ENCODE results near the gene NDRG3.

DNA sequence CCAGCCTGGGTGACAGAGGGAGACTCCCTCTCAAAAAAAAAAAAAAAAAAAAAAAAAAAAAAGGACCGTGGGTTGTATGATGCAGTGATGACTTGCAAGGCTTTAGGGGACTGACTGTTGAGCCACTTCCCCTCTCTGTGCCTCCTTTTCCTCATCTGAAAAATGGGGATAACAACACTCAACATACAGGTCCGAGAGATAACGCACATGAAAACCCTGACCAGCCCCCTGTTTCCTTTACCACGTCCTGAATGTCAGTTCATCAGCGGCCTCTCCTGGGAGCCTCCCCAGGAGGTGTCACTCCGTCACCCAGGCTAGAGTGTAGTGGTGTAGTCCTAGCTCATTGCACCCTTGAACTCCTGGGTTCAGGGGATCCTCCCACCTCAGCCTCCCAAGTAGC, 103.8 kb downstream of the NDRG3 start:
- TF ChIP-seq, protein P1, sequence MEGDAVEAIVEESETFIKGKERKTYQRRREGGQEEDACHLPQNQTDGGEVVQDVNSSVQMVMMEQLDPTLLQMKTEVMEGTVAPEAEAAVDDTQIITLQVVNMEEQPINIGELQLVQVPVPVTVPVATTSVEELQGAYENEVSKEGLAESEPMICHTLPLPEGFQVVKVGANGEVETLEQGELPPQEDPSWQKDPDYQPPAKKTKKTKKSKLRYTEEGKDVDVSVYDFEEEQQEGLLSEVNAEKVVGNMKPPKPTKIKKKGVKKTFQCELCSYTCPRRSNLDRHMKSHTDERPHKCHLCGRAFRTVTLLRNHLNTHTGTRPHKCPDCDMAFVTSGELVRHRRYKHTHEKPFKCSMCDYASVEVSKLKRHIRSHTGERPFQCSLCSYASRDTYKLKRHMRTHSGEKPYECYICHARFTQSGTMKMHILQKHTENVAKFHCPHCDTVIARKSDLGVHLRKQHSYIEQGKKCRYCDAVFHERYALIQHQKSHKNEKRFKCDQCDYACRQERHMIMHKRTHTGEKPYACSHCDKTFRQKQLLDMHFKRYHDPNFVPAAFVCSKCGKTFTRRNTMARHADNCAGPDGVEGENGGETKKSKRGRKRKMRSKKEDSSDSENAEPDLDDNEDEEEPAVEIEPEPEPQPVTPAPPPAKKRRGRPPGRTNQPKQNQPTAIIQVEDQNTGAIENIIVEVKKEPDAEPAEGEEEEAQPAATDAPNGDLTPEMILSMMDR (IDR thresholded peaks at IDR 0.05; ENCODE audit: low read depth, low read length, missing input control): no peak
- TF ChIP-seq GABPA (IDR thresholded peaks at IDR 0.05 in 1 of 2, conservative IDR thresholded peaks at IDR 0.05 in 1 of 2) (no peak), TAF1 (conservative IDR thresholded peaks at IDR 0.05) (no peak), NR2F2 (IDR thresholded peaks at IDR 0.05) (no peak), RXRA (IDR thresholded peaks at IDR 0.05) (no peak)

Measured in liver (tissue), 3 donors.